Right ventricle myocardium superior (tissue), 1 donor: ENCODE measurements around the gene GCLM. TPM values are rescaled to one million over a fixed set of nuclear protein-coding genes. Genes with fewer than 3 reads are reported as not detected.
"Not testable (repeated sequence)": the region's sequence is repeated elsewhere in the genome, so short reads cannot be mapped to it uniquely, and the experiment has no call there.

Experiments
- ATAC-seq: fragments of 200-7000 bp; cut with Tn5 transposase; one replicate; pipeline ENCODE4 v1.9.1; 2020; ENCODE audit warnings: mild to moderate bottlenecking; ENCODE audit not compliant: poor library complexity
- DNase-seq: peaks from one replicate; pipeline ENCODE4 v3.0.0-alpha.2; 2020
- intact Hi-C: fragments of 100-400 bp; cut with DNase I; formaldehyde crosslinking; loops from one replicate; pipeline ENCODE4 v1.11.2; 2022
- total RNA-seq: library from RNA; stranded (reverse); fragmentation: NEBNext Ultra II Directional; extraction: Animal tissue kit (Norgen Biotek cat#: 25700); gene quantifications from one replicate; pipeline ENCODE4 v1.2.1, GENCODE V29; 2021
- donor health status: DM: no; HTN: yes; CAD: no; lungs with severe emphysema.

GCLM gene
- total RNA-seq, 1 donor from 2014 or later: 9.6 TPM

DNA sequence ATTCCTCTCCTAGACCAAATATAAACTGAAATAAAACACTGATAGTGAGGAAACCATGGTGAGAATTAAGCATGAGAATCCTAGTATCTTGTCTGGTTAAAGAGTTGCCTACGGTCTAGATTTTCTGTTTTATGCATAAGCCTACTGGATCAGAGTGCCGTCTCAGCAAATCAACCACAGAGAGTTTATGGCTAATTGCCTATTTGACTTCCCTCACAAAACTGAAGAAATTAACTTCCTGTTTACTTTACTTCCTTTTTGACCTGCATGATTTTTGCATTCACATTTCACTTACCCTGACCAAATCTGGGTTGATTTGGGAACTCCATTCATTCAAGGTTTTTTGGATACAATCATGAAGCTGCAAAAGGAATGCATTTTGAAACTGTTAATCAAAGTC is 5.0 kb downstream of the GCLM start:
- DNase-seq: no peak
- intact Hi-C loops: no loop called here
- no peak for ATAC-seq

DNA sequence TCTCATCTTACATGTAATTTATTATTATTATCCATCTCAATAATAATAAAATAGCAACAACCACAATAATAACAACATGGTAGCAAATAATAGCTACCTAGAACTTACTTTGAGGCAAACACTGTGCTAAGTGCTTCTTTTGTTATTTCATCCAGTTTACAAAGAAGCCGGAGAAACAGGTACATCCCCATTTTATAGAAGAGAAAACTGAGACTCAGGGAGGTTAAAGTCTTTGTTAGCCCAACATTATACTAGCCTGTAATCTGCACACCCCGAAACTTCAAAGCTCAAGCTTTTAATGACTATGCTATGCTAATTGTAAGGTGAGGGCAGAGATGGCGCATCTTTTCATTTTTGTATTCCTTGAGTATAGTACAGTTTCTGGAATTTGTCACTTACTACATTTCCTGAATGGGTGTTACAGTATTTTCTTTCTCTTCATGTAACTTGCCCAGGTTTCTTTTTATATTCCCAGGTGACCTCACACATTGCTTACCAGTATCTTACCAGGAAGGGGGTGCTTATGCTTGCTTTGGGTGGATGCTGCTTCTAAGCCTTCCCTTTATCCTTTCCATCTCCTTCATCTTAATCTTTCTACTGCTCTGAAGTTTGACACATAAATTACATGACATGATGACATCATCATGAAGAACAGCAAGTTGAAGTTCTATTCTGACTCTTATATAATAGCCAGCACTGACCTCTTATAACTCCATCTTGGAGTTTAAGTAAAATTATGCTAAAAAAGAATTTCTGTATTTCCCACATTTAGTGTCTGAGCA is 8.3 kb downstream of the GCLM start:
- no peak for ATAC-seq
- no peak for DNase-seq
- intact Hi-C loops: no loop called here

DNA sequence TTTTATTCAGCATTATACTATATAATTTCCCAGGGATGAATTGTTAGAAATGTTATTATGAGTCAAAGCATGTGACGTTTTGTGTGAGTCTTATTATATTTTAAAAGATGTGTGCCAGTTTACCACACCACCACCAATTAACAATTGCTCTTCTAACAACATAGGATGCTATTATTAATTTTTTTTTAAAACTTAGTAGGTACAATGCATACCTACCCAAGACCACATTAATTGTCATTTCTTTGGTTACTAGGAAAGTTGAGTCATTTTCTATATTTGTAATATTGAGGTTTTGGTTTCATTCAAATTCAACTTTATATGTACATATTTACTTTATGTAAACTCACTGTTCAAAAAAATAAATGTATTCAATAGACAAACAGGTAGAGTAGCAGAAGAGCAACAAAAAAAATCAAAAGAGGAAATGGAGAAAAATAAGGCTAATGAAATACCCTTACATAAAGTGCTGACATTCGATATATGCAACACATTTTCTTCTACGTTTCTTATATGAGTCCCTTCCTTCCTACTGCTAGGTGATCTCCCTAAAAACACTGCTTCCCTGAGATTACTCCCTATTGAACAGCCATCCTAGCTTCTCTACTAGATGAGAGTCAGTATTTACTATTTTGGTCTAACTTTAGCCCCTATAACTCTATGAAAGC is 9.6 kb downstream of the GCLM start:
- no peak for ATAC-seq
- intact Hi-C loops: no loop called here

DNA sequence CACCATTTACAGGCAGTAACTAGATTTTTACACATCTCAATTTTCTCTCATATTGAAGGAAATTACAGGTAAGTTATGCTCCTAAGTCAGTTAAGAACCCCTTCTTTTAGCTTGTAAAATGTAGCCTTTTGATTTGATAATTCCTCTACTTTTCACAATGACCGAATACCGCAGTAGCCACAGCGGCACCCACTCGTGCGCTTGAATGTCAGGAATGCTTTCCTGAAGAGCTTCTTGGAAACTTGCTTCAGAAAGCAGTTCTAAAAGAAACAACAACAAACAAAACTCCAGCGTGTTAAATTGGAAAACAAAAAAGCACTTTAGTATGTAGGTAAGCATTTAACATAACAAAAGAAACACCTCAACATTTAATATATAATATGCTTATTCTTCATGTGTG is 20.3 kb downstream of the GCLM start:
- intact Hi-C loops: no loop called here
- DNase-seq: no peak
- no peak for ATAC-seq

More for the DNA sequence above, 9.6 kb downstream of the GCLM start:
- DNase-seq: no peak

DNA sequence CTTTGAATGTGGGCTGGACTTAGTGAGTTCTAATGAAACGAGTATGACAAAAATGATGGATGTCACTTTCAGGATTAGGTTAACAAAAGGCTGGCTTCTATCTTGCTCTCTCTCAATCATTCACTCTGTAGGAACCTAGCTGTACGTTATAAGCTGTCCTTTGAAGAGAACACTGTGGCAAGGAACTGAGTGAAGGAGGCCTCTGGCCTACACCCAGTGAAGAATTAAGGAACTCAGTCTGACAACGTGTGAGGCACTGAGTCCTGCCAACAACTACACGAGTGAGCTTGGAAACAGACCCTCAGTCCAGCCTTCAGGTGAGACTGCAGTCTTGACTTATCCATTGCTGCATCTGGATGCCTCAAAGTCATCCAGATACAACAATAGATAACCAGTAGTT is 27.0 kb downstream of the GCLM start:
- no peak for ATAC-seq
- DNase-seq: no peak
- intact Hi-C loops: no loop called here

DNA sequence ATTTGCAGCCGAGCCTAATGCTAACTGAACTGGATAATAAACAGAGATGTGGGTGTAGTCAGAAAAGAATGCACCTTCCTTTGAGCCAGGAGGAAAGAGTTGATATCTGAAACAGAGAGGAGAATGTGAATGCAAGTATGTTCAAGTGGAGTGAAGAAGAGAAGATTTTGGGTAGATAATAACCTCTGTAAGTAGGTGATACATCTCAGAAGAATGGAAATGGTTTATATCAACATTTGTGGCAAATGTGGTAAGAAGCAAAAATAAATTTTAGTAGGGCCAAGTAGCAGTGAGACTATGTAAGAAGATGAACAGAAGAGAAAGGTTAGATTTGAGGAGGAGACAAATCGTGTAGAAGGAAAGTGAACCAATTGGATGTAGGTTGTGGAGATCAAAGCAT is 28.5 kb downstream of the GCLM start:
- ATAC-seq (no peak), DNase-seq (no peak)
- intact Hi-C loops: no loop called here

DNA sequence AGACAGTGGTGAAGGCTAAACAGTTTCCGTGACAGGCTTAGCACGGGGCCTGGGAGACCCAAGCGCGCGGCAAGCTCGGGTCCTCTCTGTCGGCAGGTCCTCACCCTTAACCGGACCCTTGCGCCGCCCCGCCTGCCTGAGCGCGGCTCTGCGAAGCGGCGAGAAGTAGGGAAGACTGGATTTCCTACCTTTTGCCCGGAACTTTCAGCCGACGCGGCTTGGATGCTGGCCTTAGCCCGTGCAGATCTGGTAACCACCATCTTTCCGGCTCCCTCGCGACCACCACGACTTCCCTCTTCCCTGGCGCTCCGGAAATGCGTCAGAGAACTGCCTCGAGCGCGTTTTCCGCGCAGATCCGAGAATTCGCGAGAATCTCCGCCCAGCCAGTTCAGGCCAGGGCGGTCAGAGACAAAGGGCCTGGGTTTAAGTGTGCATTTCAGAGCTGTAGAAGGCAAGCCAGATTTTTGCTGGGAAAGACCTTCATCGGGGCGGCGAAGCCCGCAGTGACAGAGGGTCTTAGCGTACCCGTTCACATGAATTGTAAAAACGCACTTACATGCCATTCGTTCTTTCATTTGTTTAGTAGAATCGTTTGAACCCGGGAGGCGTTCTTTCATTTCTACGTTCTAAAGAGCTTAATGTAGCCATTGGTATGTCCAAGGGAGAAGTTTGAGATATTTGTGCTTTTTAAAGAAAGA is 30.2 kb downstream of the GCLM start, which contains the start of gene DNTTIP2:
Gene DNTTIP2 (minus strand): TSS at position 318 of the 698 bp plus-strand sequence. CDS start 58 bp downstream, at position 260.
- DNase-seq (peak; percentile 93), ATAC-seq (peak; percentile 99)
- intact Hi-C loops: no loop called here

DNA sequence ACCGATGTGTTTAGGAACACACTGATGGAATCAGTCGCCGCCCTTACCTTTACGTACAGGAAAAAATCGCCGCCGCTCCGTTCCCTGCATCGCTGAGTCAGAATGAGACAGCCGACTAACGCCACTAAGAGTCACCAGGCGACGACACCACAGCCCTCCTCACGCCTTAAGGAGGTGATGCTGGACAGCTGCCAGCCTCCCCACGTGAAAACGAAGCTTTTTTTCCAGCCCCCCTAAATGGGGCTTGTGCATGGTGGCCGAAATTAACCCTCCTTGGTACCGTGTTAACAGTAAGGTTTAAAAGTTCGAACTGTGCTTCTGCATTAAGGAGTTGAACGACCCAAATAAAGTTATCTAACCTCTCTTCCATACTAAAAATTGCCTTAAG is 30.7 kb downstream of the GCLM start:
- ATAC-seq: peak; percentile 24
- DNase-seq: peak; percentile 50
- intact Hi-C loops: no loop called here

DNA sequence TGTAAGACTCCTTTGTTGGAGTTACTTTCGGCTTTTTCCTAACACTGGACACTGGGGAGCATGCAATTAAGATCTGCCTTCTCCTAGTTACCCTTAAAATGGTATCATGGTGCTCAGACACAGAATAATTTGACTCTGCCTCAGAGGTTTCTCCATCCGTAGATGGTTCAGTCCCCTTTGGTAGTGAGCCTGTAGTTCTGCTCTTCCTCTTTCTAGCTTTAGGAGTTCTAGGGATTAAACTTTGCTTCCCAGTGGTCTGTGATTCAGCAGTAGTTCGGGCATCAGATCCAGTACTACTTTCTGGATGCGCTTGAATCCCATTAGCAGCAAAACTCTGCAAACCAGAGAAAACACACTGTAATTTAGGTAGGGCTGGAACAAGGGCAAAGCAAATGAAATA is 31.7 kb downstream of the GCLM start:
- intact Hi-C loops: no loop called here
- no peak for ATAC-seq
- no peak for DNase-seq

DNA sequence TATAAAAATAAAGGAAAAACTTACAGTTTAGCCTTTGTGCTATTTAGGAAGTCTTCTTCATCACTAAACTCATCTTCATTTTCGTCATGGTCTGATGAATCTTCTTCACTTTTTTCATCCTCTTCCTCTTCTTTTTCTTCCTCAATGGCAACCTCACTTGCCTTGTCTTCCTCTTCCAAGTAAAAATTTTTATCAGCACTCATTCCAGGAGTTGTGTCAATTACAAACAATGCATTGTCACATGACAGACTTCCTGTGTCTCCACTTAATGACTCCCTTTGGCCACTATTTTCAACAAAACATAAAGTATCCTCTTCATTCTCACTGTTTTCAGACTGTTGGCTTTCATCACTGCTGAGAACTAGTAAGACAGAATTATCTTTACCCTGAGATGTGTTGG is 33.0 kb downstream of the GCLM start:
- no peak for ATAC-seq
- DNase-seq: no peak
- intact Hi-C loops: no loop called here

DNA sequence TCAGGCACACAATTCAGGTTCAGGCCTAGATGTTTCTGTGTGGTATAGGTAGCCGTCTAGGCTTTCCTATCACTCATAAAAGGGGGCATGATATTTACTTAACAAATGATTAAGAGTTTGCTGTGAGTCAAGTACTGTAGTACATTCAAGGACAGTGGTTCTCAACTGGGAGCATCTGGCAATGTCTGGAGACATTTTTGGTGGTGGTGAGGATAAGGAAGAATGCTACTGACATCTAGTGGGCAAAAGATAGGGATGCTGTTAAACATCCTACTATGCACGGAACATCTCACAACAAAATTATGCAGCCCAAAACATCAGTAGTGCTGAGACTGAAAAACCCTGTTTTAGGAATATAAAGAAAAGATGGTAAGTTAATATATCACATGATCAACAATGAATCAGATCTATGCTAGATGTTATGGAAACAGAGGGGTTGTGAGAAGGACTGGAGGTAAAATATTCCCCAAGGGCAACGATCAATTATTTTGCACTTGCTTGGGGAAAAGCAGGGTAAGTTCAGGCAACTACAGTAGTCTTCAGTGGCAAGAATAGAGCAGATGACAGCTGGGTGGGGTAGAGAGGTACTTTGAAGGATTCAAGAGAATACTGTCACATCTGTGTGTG is 35.1 kb downstream of the GCLM start:
- ATAC-seq: no peak
- DNase-seq: no peak
- intact Hi-C loops: no loop called here

DNA sequence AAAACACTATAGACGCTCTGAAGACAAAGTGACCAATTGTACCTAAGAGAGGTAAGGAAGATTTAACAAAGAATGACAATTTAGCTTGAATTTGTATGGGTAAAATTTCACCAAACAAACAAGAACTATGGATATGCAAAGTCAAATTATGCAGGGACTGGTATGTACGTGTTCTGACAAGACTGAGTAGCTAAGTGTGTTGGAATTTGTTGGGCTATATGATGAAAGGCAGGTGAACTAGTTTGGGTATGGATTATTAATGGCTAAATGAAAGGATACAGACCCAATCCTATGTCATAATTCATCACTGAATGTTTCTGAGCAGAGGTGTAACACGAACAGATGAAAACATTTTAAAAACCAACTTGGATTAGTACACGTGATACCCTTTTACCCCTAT is 37.9 kb downstream of the GCLM start:
- ATAC-seq (no peak), DNase-seq (no peak)
- intact Hi-C loops: no loop called here

DNA sequence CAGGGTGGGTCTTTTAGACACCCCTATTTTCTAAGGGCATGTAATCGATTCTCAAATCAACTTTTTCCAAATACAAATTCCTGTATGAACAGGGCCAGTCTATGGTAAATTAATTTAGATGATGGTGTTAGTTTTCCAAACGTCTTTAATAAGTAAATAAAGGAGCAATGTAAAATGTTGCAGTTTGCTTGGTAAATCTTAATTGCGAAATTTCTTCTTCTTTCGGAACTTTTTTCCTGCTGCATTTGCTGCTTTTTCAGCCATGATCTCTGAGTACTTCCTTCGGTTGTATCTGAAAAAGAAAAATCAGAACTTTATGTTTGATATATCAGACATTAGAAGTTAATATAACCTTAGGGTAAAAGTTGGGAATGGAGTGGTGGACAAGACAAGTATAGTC is 39.6 kb downstream of the GCLM start:
- intact Hi-C loops: no loop called here
- ATAC-seq (no peak), DNase-seq (no peak)

DNA sequence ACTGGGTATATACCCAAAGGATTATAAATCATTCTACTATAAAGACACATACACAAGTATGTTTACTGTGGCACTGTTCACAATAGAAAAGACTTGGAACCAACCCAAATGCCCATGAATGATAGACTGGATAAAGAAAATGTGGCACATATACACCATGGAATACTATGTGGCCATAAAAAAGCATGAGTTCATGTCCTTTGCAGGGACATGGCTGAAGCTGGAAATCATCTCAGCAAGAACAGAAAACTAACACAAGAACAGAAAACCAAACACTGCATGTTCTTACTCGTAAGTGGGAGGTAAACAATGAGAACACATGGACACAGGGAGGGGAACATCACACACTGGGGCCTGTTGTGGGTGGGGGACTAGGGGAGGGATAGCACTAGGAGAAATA is 40.7 kb downstream of the GCLM start:
- DNase-seq, intact Hi-C loops, ATAC-seq: not testable (repeated sequence)

DNA sequence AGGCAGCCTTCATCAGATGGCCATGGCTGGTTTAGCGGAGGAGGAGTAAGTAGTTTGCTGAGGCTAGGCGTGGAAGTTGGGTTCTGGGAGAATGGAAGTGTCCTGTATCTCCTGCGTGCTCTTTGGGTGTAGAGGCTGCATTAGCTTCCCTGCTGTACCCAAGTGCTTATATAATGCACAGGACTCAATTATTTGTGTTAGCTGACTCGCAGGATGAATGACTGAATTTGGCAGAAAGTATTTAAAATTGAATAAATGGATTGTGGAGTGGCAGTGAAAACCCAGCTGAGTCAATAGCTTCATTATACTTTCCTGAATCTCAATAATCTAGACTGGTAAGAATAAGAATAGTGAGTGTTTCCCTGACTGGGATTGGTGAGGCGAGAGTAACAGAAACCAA is 44.0 kb downstream of the GCLM start:
- intact Hi-C loops: no loop called here
- no peak for ATAC-seq
- no peak for DNase-seq

DNA sequence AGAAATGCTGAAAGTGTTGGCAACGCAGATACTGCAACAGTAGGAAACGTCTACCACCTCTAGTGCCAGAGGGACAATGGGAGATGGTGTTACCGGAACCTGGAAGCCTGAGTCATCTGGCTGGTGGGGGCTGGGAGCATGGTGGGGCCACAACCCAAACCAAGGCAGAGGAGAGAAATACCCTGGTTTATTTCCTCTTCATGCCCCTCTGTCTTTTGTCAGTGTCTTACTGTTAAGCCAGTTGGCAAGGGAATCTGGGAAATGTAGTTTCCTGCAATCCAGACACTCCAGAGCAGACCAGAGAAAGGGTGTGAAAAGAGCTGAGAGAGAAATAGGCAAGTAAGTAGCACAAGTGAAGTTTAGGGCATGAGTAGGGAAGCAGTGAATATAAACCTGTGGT is 45.1 kb downstream of the GCLM start:
- DNase-seq (no peak), ATAC-seq (no peak)
- intact Hi-C loops: no loop called here

DNA sequence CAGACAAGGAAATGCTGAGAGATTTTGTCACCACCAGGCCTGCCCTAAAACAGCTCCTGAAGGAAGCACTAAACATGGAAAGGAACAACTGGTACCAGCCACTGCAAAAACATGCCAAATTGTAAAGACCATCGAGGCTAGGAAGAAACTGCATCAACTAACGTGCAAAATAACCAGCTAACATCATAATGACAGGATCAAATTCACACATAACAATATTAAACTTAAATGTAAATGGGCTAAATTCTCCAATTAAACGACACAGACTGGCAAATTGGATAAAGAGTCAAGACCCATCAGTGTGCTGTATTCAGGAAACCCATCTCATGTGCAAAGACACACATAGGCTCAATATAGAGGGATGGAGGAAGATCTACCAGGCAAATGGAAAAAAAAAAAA is 51.6 kb downstream of the GCLM start:
- ATAC-seq, intact Hi-C loops, DNase-seq: not testable (repeated sequence)

DNA sequence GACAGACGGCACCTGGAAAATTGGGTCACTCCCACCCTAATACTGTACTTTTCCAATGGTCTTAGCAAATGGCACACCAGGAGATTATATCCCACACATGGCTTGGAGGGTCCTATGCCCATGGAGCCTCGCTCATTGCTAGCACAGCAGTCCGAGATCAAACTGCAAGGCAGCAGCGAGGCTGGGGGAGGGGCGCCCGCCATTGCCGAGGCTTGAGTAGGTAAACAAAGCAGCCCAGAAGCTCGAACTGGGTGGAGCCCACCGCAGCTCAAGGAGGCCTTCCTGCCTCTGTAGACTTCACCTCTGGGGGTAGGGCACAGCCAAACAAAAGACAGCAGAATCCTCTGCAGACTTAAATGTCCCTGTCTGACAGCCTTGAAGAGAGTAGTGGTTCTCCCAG is 53.2 kb downstream of the GCLM start:
- DNase-seq, intact Hi-C loops, ATAC-seq: not testable (repeated sequence)

DNA sequence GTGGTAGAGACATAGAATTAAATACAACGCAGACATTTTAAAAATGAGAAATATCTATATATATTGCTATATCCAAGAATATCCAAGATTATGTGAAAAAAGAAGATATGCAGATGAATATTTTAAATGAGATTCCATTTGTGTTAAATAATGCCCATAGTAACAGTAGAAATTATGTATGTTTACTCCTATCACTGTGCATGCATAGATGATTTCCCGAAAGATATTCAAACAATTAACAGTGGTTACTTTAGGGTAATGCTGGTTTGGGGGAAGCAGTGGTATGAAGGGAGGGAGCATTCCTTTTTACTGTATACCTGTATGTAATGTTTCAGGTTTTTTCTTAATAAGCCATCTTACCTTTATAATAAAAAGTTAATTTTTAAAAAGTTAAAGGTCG is 55.3 kb downstream of the GCLM start:
- DNase-seq: no peak
- intact Hi-C loops: no loop called here
- no peak for ATAC-seq
